HepG2 (cell line): ENCODE measurements around the gene OASL. TPM values are rescaled to one million over a fixed set of nuclear protein-coding genes. Genes with fewer than 3 reads are reported as not detected.

Experiments used
- ARNTL ChIP-seq: sonication (generic); formaldehyde crosslinking; IDR thresholded peaks from 2 replicates; pipeline ENCODE4 v1.4.0; 2020; ENCODE audit warnings: mild to moderate bottlenecking, missing genetic modification reagents
- DNMT1 ChIP-seq: sonication (generic); formaldehyde crosslinking; IDR thresholded peaks from 2 replicates; pipeline ENCODE4 v1.5.1; 2020; ENCODE audit warnings: mild to moderate bottlenecking, missing genetic modification reagents
- GABPB1 ChIP-seq: IDR thresholded peaks from 2 replicates; pipeline ENCODE4 v1.6.1; 2016; ENCODE audit warnings: mild to moderate bottlenecking, missing genetic modification reagents, moderate library complexity, missing compliant biosample characterization
- HNRNPLL ChIP-seq: fragments of 200-400 bp; formaldehyde crosslinking; IDR thresholded peaks from 2 replicates; pipeline ENCODE4 v1.6.1; 2017; ENCODE audit warnings: mild to moderate bottlenecking, low read depth, low read length; ENCODE audit not compliant: poor library complexity, severe bottlenecking
- LCORL ChIP-seq, 2 experiments: fragments of 450-650 bp in 1 of 2; sonication (generic) in 1 of 2; formaldehyde crosslinking in 1 of 2; IDR thresholded peaks; 2 replicates each; pipeline versions ENCODE4 v1.5.0 to v1.6.1; 2017 to 2020; ENCODE audit warnings: antibody characterized with exemption in 1 of 2, missing genetic modification reagents in 1 of 2
- NR2C2 ChIP-seq: sonication (generic); formaldehyde crosslinking; IDR thresholded peaks from 2 replicates; pipeline ENCODE4 v1.4.0; 2020; ENCODE audit warnings: missing genetic modification reagents, mild to moderate bottlenecking, moderate library complexity, borderline replicate concordance
- RAD51 ChIP-seq: fragments of 450-650 bp; IDR thresholded peaks from 2 replicates; pipeline ENCODE4 v1.6.1; 2016; ENCODE audit warnings: borderline replicate concordance
- RARA ChIP-seq: IDR thresholded peaks from 2 replicates; pipeline ENCODE4 v1.6.1; 2016; ENCODE audit warnings: missing genetic modification reagents, missing compliant biosample characterization
- SALL1 ChIP-seq: sonication (generic); formaldehyde crosslinking; IDR thresholded peaks from 2 replicates; pipeline ENCODE4 v1.8.0; 2022; ENCODE audit warnings: mild to moderate bottlenecking, missing genetic modification reagents
- SOX6 ChIP-seq, 2 experiments: fragments of 450-650 bp in 1 of 2; sonication (generic) in 1 of 2; formaldehyde crosslinking in 1 of 2; IDR thresholded peaks; 2 replicates each; pipeline versions ENCODE4 v1.4.0 to v1.6.1; 2017 to 2020; ENCODE audit warnings: antibody characterized with exemption in 1 of 2, mild to moderate bottlenecking in 1 of 2, missing genetic modification reagents in 1 of 2
- USF2 ChIP-seq, 2 experiments: sonication (generic) in 1 of 2; formaldehyde crosslinking in 1 of 2; IDR thresholded peaks; 2 replicates each; pipeline versions ENCODE4 v1.5.1 to v1.6.1; 2011 to 2020; ENCODE audit warnings: borderline replicate concordance in 1 of 2, low read depth in 1 of 2, low read length in 1 of 2, mild to moderate bottlenecking in 1 of 2, missing genetic modification reagents in 1 of 2, moderate library complexity in 1 of 2
- WIZ ChIP-seq: sonication (generic); formaldehyde crosslinking; IDR thresholded peaks from 2 replicates; pipeline ENCODE4 v1.5.1; 2020; ENCODE audit warnings: mild to moderate bottlenecking, missing genetic modification reagents
- ZNF274 ChIP-seq: sonication (generic); formaldehyde crosslinking; IDR thresholded peaks from 2 replicates; pipeline ENCODE4 v1.5.1; 2020; ENCODE audit warnings: mild to moderate bottlenecking, missing genetic modification reagents
- ZNF605 ChIP-seq: sonication (generic); formaldehyde crosslinking; IDR thresholded peaks from 2 replicates; pipeline ENCODE4 v1.8.0; 2022; ENCODE audit warnings: mild to moderate bottlenecking, missing genetic modification reagents
- ZNF713 ChIP-seq: sonication (generic); formaldehyde crosslinking; IDR thresholded peaks from 2 replicates; pipeline ENCODE4 v1.4.0; 2020; ENCODE audit warnings: mild to moderate bottlenecking, missing genetic modification reagents
- ZNF770 ChIP-seq: sonication (generic); formaldehyde crosslinking; IDR thresholded peaks from 2 replicates; pipeline ENCODE4 v1.5.0; 2020; ENCODE audit warnings: mild to moderate bottlenecking, missing genetic modification reagents
- polyA plus RNA-seq, 8 experiments: library from polyadenylated mRNA; depleted of rRNA in 3 of 8; stranded (reverse) in 7 of 8; unstranded in 1 of 8; fragments of >200 nt; fragmentation: Illumina TruSeq in 4 of 8; extraction: Trizol in 4 of 8; gene quantifications; 2 replicates each; pipeline versions ENCODE4 v1.2.1 to v1.2.3, GENCODE V29; 2011 to 2016; ENCODE audit warnings: low read depth in 4 of 8, missing spikeins in 1 of 8, mixed read lengths in 1 of 8; ENCODE audit not compliant: insufficient read depth in 1 of 8
- total RNA-seq, 5 experiments: library from RNA; depleted of rRNA; stranded (reverse); fragments of >200 nt; fragmentation: Illumina TruSeq; extraction: Trizol; gene quantifications; 2 replicates each; pipeline ENCODE4 v1.2.3, GENCODE V29; 2016; ENCODE audit warnings: low read depth in 1 of 5
- TF ChIP-seq, protein P1 (sequence below): sonication (generic); formaldehyde crosslinking; conservative IDR thresholded peaks from 2 replicates; pipeline ENCODE4 v1.4.0; 2020; ENCODE audit warnings: mild to moderate bottlenecking, missing genetic modification reagents, moderate library complexity
- TF ChIP-seq, protein P2 (sequence below): sonication (generic); formaldehyde crosslinking; IDR thresholded peaks from 2 replicates; pipeline ENCODE4 v1.8.1; 2023; ENCODE audit warnings: mild to moderate bottlenecking, inconsistent platforms, moderate library complexity, missing genetic modification reagents, borderline replicate concordance

Gene OASL
- total and polyA plus RNA-seq, 2 of the 13 experiments (the other 11 are each of a cell fraction or from before 2014, with no cell fraction given), result 0.11 to 0.22 TPM

GRCh38 chr12:121085506-121086353 is 46.7 kb upstream of the OASL start (continued):
- TF ChIP-seq DNMT1 (CRISPR knock-in tag), result no peak
- no peak for TF ChIP-seq LCORL (IDR thresholded peaks at IDR 0.05)
- no peak for TF ChIP-seq LCORL (CRISPR knock-in tag; IDR thresholded peaks at IDR 0.05)
- TF ChIP-seq ZNF605 (CRISPR knock-in tag), result no peak
- TF ChIP-seq, protein P1, sequence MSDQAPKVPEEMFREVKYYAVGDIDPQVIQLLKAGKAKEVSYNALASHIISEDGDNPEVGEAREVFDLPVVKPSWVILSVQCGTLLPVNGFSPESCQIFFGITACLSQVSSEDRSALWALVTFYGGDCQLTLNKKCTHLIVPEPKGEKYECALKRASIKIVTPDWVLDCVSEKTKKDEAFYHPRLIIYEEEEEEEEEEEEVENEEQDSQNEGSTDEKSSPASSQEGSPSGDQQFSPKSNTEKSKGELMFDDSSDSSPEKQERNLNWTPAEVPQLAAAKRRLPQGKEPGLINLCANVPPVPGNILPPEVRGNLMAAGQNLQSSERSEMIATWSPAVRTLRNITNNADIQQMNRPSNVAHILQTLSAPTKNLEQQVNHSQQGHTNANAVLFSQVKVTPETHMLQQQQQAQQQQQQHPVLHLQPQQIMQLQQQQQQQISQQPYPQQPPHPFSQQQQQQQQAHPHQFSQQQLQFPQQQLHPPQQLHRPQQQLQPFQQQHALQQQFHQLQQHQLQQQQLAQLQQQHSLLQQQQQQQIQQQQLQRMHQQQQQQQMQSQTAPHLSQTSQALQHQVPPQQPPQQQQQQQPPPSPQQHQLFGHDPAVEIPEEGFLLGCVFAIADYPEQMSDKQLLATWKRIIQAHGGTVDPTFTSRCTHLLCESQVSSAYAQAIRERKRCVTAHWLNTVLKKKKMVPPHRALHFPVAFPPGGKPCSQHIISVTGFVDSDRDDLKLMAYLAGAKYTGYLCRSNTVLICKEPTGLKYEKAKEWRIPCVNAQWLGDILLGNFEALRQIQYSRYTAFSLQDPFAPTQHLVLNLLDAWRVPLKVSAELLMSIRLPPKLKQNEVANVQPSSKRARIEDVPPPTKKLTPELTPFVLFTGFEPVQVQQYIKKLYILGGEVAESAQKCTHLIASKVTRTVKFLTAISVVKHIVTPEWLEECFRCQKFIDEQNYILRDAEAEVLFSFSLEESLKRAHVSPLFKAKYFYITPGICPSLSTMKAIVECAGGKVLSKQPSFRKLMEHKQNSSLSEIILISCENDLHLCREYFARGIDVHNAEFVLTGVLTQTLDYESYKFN (CRISPR knock-in tag), result peak; percentile 35; the same call in 1 of the 2 replicates
- TF ChIP-seq HNRNPLL, result no peak
- TF ChIP-seq, protein P2, sequence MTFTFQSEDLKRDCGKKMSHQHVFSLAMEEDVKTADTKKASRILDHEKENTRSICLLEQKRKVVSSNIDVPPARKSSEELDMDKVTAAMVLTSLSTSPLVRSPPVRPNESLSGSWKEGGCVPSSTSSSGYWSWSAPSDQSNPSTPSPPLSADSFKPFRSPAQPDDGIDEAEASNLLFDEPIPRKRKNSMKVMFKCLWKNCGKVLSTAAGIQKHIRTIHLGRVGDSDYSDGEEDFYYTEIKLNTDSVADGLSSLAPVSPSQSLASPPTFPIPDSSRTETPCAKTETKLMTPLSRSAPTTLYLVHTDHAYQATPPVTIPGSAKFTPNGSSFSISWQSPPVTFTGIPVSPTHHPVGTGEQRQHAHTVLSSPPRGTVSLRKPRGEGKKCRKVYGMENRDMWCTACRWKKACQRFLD (CRISPR knock-in tag), result no peak
- TF ChIP-seq SALL1 (CRISPR knock-in tag), result peak; percentile 46
- TF ChIP-seq WIZ (CRISPR knock-in tag), result no peak
- peak; percentile 24; the same call in 1 of the 2 replicates for TF ChIP-seq GABPB1 (CRISPR knock-in tag)
- peak; percentile 32; the same call in 1 of the 2 replicates for TF ChIP-seq NR2C2 (CRISPR knock-in tag)
- no peak for TF ChIP-seq SOX6 (IDR thresholded peaks at IDR 0.05)
- 0 out of 2 replicates have a peak, but pooled peaks have one; percentile 23 for TF ChIP-seq SOX6 (CRISPR knock-in tag; IDR thresholded peaks at IDR 0.05)
- TF ChIP-seq ZNF274 (CRISPR knock-in tag), result 0 out of 2 replicates have a peak, but pooled peaks have one; percentile 55
- 0 out of 2 replicates have a peak, but pooled peaks have one; percentile 18 for TF ChIP-seq ZNF770 (CRISPR knock-in tag)
- TF ChIP-seq USF2 (IDR thresholded peaks at IDR 0.05; ENCODE audit: low read depth, low read length), result peak; percentile 77
- peak; percentile 87; the same call in 1 of the 2 replicates for TF ChIP-seq USF2 (CRISPR knock-in tag; IDR thresholded peaks at IDR 0.05; ENCODE audit: borderline replicate concordance)
- TF ChIP-seq RARA (CRISPR knock-in tag), result peak; percentile 44; the same call in 1 of the 2 replicates
- TF ChIP-seq ZNF713, result no peak
- peak; percentile 57; the same call in 1 of the 2 replicates for TF ChIP-seq RAD51
- peak; percentile 56; the same call in 1 of the 2 replicates for TF ChIP-seq ARNTL (CRISPR knock-in tag)
